ENCODE measurements around the gene TRPM1.

The TRPM1 gene

DNA sequence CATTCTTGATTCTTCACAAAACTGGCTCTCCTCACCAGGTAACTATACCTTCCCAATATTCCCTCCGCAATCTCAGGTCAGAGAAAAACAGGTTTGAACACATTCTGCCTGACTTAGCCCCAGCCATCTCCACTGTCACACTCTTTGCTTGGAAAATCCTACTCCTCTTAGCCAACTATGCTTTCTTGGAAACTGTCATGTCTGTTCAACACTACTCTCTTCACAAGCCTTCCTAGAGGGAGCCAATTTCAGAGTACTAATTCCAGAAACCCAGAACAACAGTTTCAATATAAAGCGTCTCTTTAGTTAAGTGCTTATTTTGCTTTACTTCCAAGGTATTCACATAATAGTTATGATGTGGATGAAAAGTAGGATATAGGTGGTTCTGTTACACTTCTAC lies 131.8 kb downstream of the TRPM1 start:
- no peaks in the 10 kb centered on the region for H3K27me3 ChIP-seq (ENCODE audit: control insufficient read depth, insufficient read depth, low read length)
- H3K9me3 ChIP-seq (ENCODE audit: control insufficient read depth, insufficient read depth, low read depth, low read length): no peaks in the 10 kb centered on the region
- peaks cover 33% of the 10 kb centered on the region for H3K36me3 ChIP-seq (ENCODE audit: control insufficient read depth, insufficient read depth, low read length)
- no peaks in the 10 kb centered on the region for H3K4me1 ChIP-seq (ENCODE audit: control insufficient read depth, insufficient read depth, low read length)
- no peak overlapping the region for H3K27ac ChIP-seq (ENCODE audit: low read depth, low read length)
- H3K4me3 ChIP-seq (ENCODE audit: low read depth, low read length): no peak overlapping the region
- H3K9ac ChIP-seq (ENCODE audit: low read length): no peak overlapping the region

DNA sequence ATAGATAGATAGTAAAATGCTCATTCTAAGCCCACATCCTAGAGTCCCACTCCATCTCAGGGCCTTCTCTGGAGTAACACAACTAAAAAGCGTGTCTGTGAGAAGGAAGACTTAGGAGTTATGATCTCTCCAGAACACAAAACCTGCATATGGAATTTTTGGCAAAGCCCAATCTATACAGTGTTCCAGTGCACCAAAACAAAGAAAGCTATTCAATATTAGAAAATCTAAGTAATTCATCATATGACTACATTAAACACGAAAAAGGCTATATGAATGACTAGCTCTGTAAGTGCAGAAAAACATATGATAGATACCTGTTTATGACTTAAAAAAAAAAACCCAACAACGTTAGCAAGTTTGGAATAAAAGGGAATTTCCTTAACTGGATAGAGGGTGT lies 137.8 kb downstream of the TRPM1 start:
- peaks cover 52% of the 10 kb centered on the region for H3K36me3 ChIP-seq (ENCODE audit: control insufficient read depth, insufficient read depth, low read length)
- H3K9me3 ChIP-seq (ENCODE audit: control insufficient read depth, insufficient read depth, low read depth, low read length): no peaks in the 10 kb centered on the region
- no peaks in the 10 kb centered on the region for H3K27me3 ChIP-seq (ENCODE audit: control insufficient read depth, insufficient read depth, low read length)
- H3K9ac ChIP-seq (ENCODE audit: low read length): no peak overlapping the region
- no peak overlapping the region for H3K27ac ChIP-seq (ENCODE audit: low read depth, low read length)
- H3K4me3 ChIP-seq (ENCODE audit: low read depth, low read length): no peak overlapping the region
- no peaks in the 10 kb centered on the region for H3K4me1 ChIP-seq (ENCODE audit: control insufficient read depth, insufficient read depth, low read length)

- H3K27me3 ChIP-seq (ENCODE audit: control insufficient read depth, insufficient read depth, low read length): no peaks in the 10 kb centered on the region
- no peaks in the 10 kb centered on the region for H3K9me3 ChIP-seq (ENCODE audit: control insufficient read depth, insufficient read depth, low read depth, low read length)
Observed at GRCh38 chr15:30962659-30963058, 138.9 kb downstream of the TRPM1 start.

DNA sequence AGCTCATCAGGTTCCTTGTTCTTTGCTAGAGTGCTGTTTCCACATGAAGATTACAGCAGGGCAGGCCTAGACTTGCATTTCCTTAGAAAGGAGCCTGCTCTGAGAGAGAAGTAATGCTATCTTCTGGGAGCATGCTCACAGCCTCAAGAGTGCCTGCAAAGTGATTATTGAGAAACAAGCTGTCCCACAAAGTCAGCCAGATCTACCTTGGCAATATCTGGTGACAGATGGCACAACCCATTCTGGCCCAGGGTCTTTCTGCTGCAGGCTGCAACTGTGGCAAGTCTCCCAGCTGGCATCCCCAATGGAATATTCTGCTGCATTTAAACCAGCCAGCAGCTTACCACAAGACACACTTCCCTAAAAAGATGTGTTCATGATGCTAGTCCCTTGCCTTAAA lies 139.4 kb downstream of the TRPM1 start:
- Histone ChIP-seq H3K27me3 (ENCODE audit: control insufficient read depth, insufficient read depth, low read length) (no peaks in the 10 kb centered on the region), H3K4me3 (ENCODE audit: low read depth, low read length) (no peak overlapping the region), H3K27ac (ENCODE audit: low read depth, low read length) (0 out of 2 replicates have a peak overlapping the region, but pooled peaks have one; percentile 18), H3K36me3 (ENCODE audit: control insufficient read depth, insufficient read depth, low read length) (peaks cover 63% of the 10 kb centered on the region), H3K4me1 (ENCODE audit: control insufficient read depth, insufficient read depth, low read length) (no peaks in the 10 kb centered on the region), H3K9me3 (ENCODE audit: control insufficient read depth, insufficient read depth, low read depth, low read length) (no peaks in the 10 kb centered on the region), H3K9ac (ENCODE audit: low read length) (no peak overlapping the region)

More at GRCh38 chr15:30962659-30963058, 138.9 kb downstream of the TRPM1 start:
- H3K27ac ChIP-seq (ENCODE audit: low read depth, low read length): 0 out of 2 replicates have a peak overlapping the region, but pooled peaks have one; percentile 18
- no peaks in the 10 kb centered on the region for H3K4me1 ChIP-seq (ENCODE audit: control insufficient read depth, insufficient read depth, low read length)
- no peak overlapping the region for H3K9ac ChIP-seq (ENCODE audit: low read length)
- H3K4me3 ChIP-seq (ENCODE audit: low read depth, low read length): no peak overlapping the region
- peaks cover 58% of the 10 kb centered on the region for H3K36me3 ChIP-seq (ENCODE audit: control insufficient read depth, insufficient read depth, low read length)

DNA sequence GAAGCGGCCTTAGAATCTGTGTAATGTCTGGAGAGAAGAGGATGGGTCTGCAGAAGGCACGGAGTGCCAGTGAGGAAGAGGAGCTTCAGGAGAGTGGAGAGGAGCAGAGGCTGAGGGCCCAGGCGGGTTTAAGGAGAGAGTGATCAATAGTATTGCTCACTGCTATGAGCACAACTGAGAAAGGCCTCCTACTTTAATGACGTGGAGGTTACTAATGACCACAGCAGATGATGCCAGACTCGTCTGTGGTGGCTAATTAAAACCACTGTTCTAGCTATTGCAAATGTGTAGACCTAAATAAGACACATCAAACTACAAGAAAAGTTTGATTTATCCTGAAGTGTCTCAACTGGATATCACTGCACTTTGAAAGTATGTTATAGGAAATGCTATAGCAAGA lies 143.3 kb downstream of the TRPM1 start:
- Histone ChIP-seq H3K4me1 (ENCODE audit: control insufficient read depth, insufficient read depth, low read length) (no peaks in the 10 kb centered on the region), H3K27ac (ENCODE audit: low read depth, low read length) (no peak overlapping the region), H3K9me3 (ENCODE audit: control insufficient read depth, insufficient read depth, low read depth, low read length) (no peaks in the 10 kb centered on the region), H3K4me3 (ENCODE audit: low read depth, low read length) (no peak overlapping the region), H3K36me3 (ENCODE audit: control insufficient read depth, insufficient read depth, low read length) (peaks cover 68% of the 10 kb centered on the region), H3K9ac (ENCODE audit: low read length) (no peak overlapping the region), H3K27me3 (ENCODE audit: control insufficient read depth, insufficient read depth, low read length) (no peaks in the 10 kb centered on the region)

GRCh38 chr15:30956216-30957124 lies 145.1 kb downstream of the TRPM1 start:
- H3K36me3 ChIP-seq (ENCODE audit: control insufficient read depth, insufficient read depth, low read length): peaks cover 78% of the 10 kb centered on the region
- H3K9me3 ChIP-seq (ENCODE audit: control insufficient read depth, insufficient read depth, low read depth, low read length): no peaks in the 10 kb centered on the region
- no peaks in the 10 kb centered on the region for H3K27me3 ChIP-seq (ENCODE audit: control insufficient read depth, insufficient read depth, low read length)
- H3K4me3 ChIP-seq (ENCODE audit: low read depth, low read length): no peak overlapping the region
- no peak overlapping the region for H3K9ac ChIP-seq (ENCODE audit: low read length)
- no peaks in the 10 kb centered on the region for H3K4me1 ChIP-seq (ENCODE audit: control insufficient read depth, insufficient read depth, low read length)
- no peak overlapping the region for H3K27ac ChIP-seq (ENCODE audit: low read depth, low read length)

DNA sequence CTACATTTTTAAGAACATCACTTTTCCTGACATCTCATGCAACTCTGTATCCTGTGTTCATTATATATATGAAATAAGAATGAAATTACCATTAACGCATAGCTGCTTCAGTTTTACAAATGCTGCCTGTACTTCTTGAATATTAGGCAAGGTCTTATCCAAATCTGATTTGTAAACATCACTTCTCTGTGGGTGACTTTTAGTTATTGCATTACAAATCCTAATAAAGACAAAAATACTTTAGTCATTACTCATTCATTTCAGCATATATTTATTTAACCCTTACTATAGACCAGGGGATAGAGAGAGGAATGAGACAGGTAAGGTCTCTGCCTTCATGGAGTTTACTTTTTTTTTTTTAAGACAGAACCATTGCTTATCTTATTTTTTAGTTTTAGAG lies 146.9 kb downstream of the TRPM1 start:
- Histone ChIP-seq H3K4me1 (ENCODE audit: control insufficient read depth, insufficient read depth, low read length) (no peaks in the 10 kb centered on the region), H3K9ac (ENCODE audit: low read length) (no peak overlapping the region), H3K4me3 (ENCODE audit: low read depth, low read length) (no peak overlapping the region), H3K27me3 (ENCODE audit: control insufficient read depth, insufficient read depth, low read length) (no peaks in the 10 kb centered on the region), H3K36me3 (ENCODE audit: control insufficient read depth, insufficient read depth, low read length) (peaks cover 80% of the 10 kb centered on the region), H3K9me3 (ENCODE audit: control insufficient read depth, insufficient read depth, low read depth, low read length) (no peaks in the 10 kb centered on the region), H3K27ac (ENCODE audit: low read depth, low read length) (no peak overlapping the region)

- Histone ChIP-seq H3K27me3 (ENCODE audit: control insufficient read depth, insufficient read depth, low read length) (no peaks in the 10 kb centered on the region), H3K4me1 (ENCODE audit: control insufficient read depth, insufficient read depth, low read length) (no peaks in the 10 kb centered on the region), H3K9ac (ENCODE audit: low read length) (no peak overlapping the region), H3K9me3 (ENCODE audit: control insufficient read depth, insufficient read depth, low read depth, low read length) (peaks cover 3% of the 10 kb centered on the region; the same call in 1 of the 2 replicates), H3K36me3 (ENCODE audit: control insufficient read depth, insufficient read depth, low read length) (peaks cover 80% of the 10 kb centered on the region), H3K27ac (ENCODE audit: low read depth, low read length) (no peak overlapping the region), H3K4me3 (ENCODE audit: low read depth, low read length) (no peak overlapping the region)
Observed at GRCh38 chr15:30953731-30954378, 147.7 kb downstream of the TRPM1 start.

DNA sequence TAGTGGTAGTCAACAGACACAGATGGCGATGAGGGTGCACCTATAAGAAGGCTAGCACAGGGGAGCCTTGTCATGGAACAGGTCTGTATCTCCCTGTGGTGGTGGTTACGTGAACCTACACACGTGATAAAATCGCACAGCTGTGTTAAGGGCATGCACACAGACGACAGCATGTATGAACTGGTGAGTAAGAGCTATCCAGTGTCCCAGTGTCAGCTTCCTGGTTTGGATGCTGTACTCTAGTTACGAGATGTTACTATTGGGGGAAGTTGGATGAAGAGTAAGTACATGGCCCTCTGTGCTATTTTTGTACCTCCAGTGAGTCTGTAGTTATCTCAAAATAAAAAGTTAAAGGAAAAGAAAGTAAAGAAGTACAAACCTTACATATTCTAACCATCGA lies 148.3 kb downstream of the TRPM1 start:
- Histone ChIP-seq H3K36me3 (ENCODE audit: control insufficient read depth, insufficient read depth, low read length) (peaks cover 80% of the 10 kb centered on the region), H3K4me1 (ENCODE audit: control insufficient read depth, insufficient read depth, low read length) (no peaks in the 10 kb centered on the region), H3K27ac (ENCODE audit: low read depth, low read length) (no peak overlapping the region), H3K9ac (ENCODE audit: low read length) (no peak overlapping the region), H3K9me3 (ENCODE audit: control insufficient read depth, insufficient read depth, low read depth, low read length) (peaks cover 3% of the 10 kb centered on the region; the same call in 1 of the 2 replicates), H3K27me3 (ENCODE audit: control insufficient read depth, insufficient read depth, low read length) (no peaks in the 10 kb centered on the region), H3K4me3 (ENCODE audit: low read depth, low read length) (no peak overlapping the region)

All from HUES6 (cell line).